Urothelium cell line (cell line): ENCODE data around the gene MAST2.
"Not testable (repeated sequence)": the region's sequence is repeated elsewhere in the genome, so short reads cannot be mapped to it uniquely, and the experiment has no call there.

Source experiments
- DNase-seq: peaks from one replicate; pipeline ENCODE4 v3.0.0; 2011; ENCODE audit warnings: low spot score, mixed read lengths
- FAIRE-seq: peaks from 2 replicates; lab custom pipeline; 2011; peaks lifted over from hg19 to GRCh38; lab: Jason Lieb, UNC

MAST2 gene

GRCh38 chr1:45930258-45931150 is 127.1 kb downstream of the MAST2 start:
- FAIRE-seq (no peak), DNase-seq (no peak)

DNA sequence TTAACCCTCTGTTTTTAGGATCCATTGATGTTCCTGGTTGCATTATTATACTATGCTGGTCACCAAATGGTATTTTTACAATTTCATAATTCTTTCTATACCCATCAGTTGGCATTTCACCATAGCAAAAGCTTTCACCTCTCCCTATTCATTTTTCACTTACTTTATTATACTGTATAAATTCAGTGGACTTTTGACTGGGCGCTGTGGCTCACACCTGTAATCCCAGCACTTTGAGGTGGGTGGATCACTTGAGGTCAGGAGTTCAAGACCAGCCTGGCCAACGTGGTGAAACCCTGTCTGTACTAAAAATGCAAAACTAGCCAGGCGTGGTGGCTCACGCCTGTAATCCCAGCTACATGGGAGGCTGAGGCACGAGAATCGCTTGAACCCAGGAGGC is 128.8 kb downstream of the MAST2 start:
- DNase-seq, FAIRE-seq: not testable (repeated sequence)

DNA sequence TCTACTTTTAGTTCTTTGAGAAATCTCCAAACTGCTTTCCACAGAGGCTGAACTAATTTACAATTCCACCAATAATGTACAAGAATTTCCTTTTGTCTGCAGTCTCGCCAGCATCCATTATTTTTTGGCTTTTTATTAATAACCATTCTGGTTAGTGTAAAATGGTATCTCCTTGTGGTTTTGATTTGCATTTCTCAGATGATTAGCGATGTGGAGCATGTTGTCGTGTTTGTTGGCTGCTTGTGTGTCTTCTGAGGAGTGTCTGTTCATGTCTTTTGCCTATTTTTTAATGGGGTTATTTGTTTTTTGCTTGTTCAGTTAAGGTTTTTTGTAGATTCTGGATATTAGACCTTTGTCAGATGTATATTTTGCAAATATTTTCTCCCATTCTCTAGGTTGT is 131.5 kb downstream of the MAST2 start:
- no peak for DNase-seq
- FAIRE-seq: no peak

- FAIRE-seq: no peak
- DNase-seq: no peak
These were observed 134.6 kb downstream of the MAST2 start for GRCh38 chr1:45938029-45938428.

GRCh38 chr1:45942411-45942810 is 139.0 kb downstream of the MAST2 start:
- FAIRE-seq: no peak
- DNase-seq: no peak

- DNase-seq (no peak), FAIRE-seq (no peak)
These were observed 139.8 kb downstream of the MAST2 start for GRCh38 chr1:45943185-45943584.

GRCh38 chr1:45945426-45945825 is 142.0 kb downstream of the MAST2 start:
- FAIRE-seq: no peak
- DNase-seq: no peak

DNA sequence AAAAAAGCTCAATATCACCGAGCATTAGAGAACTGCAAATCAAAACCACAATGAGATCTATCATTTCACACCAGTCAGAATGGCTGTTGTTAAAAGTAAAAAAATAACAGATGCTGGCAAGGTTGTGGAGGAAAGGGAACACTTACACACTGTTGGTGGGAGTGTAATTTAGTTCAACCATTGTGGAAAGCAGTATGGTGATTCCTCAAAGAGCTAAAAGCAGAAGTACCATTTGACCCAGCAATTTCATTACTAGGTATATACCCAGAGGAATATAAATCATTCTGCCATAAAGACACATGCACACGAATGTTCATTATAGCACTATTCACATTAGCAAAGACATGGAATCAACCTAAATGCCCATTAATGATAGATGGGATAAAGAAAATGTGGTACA is 146.1 kb downstream of the MAST2 start:
- not testable (repeated sequence) for DNase-seq

GRCh38 chr1:45952072-45952471 is 148.7 kb downstream of the MAST2 start:
- peak; percentile 40 for FAIRE-seq
- no peak for DNase-seq

More for the DNA sequence above, 146.1 kb downstream of the MAST2 start:
- FAIRE-seq: peak; percentile 30

DNA sequence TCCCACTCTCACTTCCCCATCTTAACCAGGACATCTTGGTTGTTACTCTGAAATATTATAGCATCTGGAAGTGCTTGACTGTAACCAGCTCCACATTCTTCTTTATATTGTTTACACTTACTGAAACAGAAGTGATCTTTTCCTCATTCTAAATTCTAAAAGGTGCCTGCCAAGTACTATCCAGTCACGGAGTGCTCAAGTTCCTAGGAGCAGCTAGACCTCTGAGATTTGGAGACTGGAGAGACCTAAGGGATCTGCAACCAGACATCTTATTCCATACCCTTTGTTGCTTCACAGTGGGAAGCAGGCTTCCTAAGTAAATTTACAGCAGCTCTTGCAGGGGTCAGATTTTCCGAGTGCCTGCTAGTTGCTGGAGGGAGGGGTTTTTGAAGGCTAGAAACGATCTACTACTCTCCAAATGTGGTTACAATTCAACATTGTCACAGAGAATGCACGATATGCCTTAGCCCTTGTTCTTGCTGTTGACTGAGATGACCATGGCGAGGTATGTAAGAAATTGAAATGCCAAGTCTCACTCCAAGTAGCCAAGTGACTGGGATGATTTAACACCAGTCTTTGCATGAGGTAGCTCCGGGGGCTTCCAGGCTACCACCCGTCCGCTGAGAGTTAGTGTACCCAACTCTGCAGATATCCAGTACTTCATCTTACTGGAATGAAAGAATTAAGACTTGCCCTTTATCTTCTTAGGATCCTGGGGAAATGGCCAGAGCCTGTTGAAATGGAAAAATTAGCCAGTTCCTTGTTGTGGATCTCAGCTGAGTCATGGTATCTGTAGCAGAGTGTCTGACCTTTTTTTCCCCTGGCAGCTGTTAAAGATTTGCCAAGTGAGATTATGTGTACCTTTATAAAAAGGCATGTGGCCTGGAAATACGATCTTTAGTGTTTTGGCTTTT is 150.8 kb downstream of the MAST2 start:
- DNase-seq (no peak), FAIRE-seq (no peak)

DNA sequence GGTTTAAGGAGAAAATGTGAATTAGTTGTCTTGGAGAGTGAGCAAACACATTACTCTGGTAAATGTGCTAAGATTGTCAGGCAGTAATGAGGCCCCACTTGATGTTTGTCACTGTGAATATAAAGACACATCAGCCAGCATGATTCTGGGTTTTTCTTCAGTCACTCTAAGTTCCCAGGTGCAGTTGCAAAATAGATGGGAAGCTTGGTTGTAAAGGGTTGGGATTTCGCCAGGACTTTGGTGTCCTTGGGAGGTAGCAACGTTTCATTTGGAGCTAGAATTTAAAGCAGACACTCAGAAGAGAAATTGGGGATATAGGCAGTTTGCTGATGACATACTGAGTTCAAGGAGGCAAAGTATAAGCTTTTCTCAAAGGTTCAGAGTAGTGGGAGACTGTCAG is 154.3 kb downstream of the MAST2 start:
- no peak for FAIRE-seq
- DNase-seq: no peak

GRCh38 chr1:45958317-45958716 is 154.9 kb downstream of the MAST2 start:
- DNase-seq (no peak), FAIRE-seq (no peak)

DNA sequence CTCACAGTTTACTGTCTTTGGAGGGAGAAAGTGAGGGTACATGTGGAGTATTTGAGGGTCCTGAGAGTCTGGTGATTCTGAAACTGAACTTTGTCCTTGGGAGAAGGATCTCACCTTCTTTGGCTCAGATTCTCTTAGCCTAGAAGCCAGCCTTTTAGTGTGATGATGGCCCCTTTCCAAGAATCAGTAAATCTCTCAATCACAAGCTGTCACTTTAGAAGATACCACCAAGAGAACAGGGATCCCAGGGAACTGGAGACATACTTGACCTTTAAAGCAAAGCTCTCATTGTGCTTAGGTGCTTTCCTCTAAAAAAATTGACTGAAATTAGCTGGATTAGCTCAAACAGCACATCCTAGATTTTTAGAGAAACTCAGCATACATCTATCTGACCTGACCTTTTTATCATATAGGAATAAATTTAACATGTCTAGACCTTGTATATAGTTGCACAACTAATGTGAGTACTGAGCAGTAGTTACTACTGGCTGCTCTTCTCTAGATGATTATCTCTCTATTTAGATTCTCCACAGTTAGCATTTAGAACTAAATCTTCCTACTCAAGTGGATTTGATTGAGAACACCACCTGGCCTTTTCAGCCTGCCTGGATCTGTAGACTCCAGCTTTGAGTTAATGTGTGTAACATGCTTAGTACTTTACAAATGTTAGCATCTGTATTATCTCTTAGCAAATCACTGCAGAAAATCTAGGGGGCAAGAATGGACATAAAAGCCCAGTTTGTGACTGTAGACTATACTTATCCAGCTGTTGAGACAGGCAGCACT is 157.7 kb downstream of the MAST2 start:
- no peak for FAIRE-seq
- no peak for DNase-seq

DNA sequence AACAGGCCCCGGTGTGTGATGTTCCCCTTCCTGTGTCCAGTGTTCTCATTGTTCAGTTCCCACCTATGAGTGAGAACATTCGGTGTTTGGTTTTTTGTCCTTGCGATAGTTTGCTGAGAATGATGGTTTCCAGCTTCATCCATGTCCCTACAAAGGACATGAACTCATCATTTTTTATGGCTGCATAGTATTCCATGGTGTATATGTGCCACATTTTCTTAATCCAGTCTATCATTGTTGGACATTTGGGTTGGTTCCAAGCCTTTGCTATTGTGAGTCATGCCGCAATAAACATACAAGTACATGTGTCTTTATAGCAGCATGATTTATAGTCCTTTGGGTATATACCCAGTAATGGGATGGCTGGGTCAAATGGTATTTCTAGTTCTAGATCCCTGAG is 158.5 kb downstream of the MAST2 start:
- not testable (repeated sequence) for DNase-seq, FAIRE-seq

DNA sequence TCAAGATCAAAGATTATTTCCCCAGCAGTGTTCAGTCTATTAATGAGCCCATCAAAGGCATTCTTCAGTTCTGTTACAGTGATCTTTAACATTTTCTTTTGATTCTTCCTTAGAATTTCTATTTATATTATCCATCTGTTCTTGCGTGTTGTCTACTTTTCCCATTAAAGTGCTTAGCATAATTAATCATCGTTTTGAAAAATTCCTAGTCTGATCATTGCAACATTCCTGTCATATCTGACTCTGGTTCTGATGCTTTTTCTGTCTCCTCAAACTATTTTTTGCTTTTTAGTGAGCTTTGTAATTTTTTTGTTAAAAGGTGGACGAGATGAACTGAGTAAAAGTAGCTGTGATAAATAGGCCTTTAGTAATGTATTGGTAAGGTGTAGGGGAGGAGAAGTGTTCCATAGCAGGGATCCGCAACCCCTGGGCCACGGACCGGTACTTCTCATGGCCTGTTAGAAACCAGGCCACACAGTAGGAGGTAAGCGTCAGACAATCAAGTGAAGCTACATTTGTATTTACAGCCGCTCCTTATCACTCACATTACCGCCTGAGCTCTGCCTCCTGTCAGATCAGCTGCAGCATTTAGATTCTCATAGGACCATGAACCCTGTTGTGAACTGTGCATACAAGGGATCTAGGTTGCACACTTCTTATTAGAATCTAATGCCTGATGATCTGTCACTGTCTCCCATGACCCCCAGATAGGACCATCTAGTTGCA is 165.7 kb downstream of the MAST2 start:
- FAIRE-seq: no peak
- no peak for DNase-seq

DNA sequence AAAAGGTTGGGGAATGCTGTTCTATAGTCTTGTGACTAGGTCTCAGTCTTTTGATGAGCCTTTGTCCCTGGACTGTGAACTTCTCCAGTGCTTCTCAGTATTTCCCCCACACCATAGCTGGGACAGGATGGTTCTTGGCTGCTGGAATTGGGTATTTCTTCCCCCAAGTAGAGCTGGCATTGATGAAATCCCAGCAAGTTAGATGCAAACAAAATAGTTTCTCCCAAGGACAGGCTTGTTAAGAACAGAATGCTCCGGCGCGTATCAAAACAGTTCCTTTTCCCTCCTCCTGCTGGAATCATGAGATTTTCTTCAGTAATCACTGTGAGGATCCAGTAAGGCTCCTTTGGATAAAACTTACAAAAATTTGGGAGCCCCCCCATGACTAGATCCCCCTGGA is 166.5 kb downstream of the MAST2 start:
- FAIRE-seq: no peak
- DNase-seq: no peak

DNA sequence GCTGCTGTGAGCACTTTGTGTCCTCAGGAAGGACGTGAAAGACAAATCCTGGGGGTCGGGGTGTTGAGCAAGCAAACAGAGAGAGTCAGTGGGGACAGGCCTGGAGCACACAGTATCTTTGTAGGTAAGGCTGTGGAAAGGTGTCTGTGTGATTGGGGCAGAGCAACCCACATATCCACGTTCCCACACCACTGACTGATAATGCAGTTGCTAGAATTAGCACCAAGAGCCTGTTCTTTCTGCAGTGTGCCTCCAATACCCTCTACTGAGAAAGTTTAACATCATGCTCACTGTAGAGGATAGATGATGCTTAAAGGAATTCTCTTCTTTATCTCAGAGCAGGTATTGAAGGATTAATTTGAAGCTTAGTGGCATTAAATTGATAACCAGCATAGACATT is 167.9 kb downstream of the MAST2 start:
- no peak for FAIRE-seq
- DNase-seq: no peak

DNA sequence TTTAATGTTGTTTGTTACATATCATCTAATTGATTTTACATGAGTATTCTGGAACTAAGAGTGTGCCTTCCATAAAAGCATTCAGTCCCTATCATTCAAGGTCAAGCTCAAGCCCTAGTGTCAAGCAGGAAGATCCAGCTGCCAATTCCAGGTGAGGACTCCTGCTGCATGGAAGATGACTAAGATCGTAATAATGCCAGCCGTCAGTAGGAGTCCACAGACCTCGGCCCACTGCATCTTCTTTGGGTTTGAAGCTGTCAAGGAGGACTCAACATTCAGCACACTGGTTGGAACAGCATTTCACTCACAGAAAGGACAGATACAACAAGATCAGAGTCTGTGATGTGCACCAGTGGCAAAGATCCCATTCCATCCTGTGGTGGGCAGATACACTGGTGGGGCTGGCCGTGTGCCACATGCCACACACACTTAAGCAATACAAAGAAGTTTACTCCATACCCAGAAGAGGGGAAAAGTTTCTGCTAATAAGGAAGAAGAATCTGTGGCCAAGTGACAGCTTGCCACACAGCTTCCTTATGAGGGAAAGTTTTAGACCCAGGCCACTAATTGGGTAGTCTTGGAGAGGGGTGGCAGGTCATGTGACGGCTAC is 168.6 kb downstream of the MAST2 start:
- FAIRE-seq: peak; percentile 40
- DNase-seq: no peak

- DNase-seq (no peak), FAIRE-seq (no peak)
These were observed 169.2 kb downstream of the MAST2 start for GRCh38 chr1:45972621-45973020.

DNA sequence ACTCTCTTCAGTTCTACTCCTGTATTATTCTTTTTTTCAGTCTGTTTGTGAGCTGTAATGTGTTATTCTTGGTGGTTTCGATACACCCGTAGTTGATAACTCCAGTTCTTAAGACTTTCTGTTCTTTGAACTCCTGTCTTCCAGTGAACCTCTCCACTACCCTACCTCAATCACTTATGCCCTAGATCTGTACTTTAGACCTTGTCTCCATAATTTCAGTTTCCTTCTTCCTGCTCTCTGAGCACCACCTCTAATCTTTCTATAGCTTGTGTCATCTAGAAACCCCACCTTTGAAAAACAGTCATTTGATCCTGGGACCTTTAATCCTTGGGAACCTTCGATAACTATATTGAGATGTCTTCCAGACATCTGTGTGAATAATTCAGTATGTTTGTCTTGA is 169.7 kb downstream of the MAST2 start:
- FAIRE-seq: no peak
- no peak for DNase-seq
